ENCODE measurements around the gene TTC9C.
"Not testable (repeated sequence)": the region's sequence is repeated elsewhere in the genome, so short reads cannot be mapped to it uniquely, and the experiment has no call there.

TTC9C gene, protein sequence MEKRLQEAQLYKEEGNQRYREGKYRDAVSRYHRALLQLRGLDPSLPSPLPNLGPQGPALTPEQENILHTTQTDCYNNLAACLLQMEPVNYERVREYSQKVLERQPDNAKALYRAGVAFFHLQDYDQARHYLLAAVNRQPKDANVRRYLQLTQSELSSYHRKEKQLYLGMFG

DNA sequence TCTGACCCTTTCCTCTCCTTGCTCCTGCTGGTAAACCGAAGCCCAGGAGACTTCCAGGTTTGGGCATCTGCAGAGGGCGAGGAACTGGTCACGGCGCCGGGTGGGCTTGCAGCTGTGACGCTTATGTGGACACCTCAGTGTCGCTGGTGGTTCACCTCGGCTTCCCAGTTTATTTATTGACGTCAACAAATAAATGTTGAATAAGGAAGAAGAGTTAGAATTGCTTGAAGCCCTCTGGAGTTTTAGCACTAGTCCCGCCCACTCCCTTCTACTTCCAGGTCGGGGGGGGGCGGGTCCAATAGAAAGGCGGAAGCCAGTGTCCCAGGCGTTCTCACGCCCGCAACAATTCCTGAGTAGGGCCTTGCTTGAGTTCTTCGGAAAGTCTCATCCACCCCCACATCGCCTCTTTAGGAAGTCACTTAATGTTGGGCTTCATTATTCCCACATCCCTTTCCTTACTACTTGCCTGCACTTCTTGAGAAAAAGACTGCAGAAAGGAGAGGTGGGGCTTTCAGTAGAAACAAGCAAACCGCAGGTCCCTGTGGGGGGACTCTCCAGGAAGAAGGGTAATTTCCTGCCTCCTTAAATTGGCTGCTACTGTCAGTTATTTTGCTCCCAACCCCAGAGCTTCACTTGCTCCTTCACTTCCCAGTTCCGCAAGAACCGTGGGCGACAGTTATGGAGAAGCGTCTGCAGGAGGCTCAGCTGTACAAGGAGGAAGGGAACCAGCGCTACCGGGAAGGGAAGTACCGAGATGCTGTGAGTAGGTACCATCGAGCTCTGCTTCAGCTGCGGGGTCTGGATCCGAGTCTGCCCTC is at the start of gene TTC9C:
TTC9C (plus strand) TSS at position 316 of the 818 bp plus-strand sequence; CDS start at position 679, 363 bp downstream.
- DNase-seq, result peak; percentile 79

DNA sequence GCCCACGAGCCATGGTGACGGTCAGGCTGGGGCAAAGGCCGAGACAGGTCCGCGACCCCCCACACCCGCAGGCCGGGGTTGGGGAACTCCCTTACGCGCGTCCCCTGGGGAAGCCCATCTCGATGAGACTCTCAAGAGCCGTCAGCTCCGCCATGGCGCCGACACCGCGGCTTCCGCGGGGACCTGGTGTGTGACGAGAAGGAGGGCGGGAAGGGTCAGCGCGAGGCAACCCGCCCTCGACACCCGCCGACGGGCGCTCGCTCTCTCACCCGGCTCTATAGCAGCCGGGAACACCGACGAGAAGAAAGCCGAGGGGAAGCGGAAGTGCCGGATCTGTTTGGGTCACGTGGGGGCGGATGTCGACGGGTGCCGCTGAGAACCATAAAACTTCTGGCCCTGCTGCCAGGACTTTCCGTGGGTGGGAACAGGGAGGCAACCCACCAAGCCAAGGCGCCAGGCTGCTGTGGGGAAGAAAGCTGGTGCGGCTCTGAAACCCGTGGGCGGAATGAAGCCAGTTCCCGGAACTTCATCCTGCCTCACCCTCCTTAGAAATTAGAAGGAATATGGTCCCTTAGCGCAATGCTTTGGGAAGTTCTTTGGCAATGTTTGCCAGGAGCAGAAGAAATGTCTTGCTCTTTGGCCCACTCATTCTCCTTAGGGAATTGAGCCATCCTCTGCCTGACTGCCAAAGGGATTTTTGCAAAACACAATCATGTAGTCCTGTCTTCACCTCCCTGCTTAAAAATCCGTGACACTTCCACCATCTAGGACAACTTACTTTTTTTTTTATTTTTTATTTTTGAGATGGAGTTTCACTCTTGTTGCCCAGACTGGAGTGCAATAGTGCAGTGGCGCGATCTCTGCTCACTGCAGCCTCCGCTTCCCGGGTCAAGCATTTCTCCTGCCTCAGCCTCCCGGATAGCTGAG is 49.3 kb upstream of the TTC9C start, which contains the start of gene UBXN1:
UBXN1 (minus strand) TSS at position 304 of the 927 bp plus-strand sequence; CDS start at position 154, 150 bp downstream.
- DNase-seq, result peak; percentile 83

DNA sequence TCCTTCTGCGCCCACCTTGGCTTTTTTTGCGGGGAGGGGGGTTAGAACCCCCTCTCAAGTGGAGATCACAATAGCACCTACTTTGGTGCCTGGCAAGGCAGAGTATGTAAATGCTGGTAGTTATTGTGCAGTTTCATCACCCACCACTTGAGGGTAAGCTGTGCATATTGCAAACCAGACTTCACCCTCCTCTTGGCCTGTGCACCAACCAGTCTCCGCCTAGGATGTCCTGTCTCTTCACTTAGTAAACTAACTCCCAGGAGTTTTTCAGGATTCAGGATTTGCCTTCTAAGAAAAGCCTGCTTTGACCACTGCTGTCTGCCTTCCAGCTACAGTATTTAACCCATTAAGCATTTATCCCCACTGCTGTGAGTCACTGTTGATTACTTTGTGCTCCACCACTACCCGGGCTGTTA is 47.5 kb upstream of the TTC9C start:
- peak; percentile 65 for DNase-seq

DNA sequence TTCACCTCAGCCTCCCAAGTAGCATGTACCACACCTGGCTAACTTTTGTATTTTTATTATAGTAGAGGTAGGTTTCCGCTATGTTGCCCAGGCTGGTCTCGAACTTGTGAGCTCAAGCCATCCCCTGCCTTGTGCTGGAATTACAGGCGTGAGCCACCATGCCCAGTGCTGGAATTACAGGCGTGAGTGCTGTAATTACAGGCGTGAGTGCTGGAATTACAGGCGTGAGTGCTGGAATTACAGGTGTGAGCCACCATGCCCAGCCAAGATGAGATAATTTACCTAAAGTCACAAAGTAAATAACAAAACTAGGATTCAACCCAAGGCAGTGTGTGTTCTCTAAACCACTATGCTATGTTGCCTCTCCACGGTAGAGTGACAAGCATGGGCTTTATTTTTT is 45.8 kb upstream of the TTC9C start:
- DNase-seq, result no peak

DNA sequence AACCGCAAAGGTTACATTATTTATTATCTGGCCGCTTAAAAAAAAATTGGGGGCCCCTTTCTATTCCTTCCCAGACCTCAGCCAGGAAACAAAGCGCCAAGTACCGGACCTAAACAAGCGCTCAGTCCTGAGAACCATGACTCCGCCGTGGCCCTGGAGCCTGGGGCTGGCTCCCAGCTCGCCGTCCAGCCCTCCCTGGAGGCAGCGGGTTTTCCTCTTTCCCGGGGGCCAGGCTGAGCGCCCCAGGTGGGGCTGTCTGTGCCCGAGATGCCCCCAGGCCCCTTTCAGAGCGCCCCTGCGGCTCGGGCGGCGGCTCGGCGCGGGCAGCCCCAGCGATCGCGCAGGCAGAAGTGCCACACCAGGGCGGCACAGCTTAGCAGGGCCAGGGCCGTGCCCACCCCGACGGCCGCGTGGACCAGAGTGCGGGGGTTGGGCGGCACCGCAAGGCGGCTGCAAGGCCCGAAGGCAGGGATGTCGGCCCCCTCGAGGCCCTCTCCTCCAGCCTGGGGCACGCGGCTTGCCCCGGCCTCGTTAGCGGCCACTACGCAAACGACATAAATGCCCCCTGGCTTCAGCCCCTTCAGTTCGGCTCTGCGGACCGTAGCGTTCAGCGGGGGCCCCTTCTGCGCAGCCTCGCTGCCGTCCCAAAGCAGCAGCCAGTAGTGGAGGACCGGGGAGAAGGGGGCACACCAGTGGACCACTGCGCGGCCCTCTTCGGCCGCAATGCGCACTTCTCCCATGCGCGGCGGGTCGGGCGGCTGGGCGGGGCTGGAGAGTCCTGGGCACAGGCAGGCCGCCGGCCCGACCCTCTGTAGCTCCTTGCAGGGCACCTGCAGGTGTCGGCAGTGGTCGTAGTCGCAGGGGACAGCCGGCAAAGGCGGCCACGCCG is 40.5 kb upstream of the TTC9C start:
- no peak for DNase-seq

DNA sequence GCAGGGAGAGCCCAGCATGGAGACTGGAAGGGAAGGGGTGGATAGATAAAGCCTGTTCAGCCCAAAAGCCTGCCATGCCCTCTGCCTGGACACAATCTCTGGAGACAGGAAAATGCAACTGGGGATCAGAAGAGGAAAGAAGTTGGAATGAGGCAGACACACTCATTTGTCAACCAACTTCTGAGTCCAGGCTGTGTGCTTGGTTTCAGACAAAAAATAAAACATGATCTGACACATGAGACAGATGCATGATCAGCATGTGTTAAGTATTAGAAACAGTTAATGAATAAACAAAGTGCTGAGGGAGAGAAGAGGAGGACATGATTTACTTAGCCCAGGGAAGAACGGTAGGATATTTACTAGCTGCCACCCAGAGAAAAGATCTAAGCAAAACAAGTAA is 39.8 kb upstream of the TTC9C start:
- DNase-seq, result no peak

DNA sequence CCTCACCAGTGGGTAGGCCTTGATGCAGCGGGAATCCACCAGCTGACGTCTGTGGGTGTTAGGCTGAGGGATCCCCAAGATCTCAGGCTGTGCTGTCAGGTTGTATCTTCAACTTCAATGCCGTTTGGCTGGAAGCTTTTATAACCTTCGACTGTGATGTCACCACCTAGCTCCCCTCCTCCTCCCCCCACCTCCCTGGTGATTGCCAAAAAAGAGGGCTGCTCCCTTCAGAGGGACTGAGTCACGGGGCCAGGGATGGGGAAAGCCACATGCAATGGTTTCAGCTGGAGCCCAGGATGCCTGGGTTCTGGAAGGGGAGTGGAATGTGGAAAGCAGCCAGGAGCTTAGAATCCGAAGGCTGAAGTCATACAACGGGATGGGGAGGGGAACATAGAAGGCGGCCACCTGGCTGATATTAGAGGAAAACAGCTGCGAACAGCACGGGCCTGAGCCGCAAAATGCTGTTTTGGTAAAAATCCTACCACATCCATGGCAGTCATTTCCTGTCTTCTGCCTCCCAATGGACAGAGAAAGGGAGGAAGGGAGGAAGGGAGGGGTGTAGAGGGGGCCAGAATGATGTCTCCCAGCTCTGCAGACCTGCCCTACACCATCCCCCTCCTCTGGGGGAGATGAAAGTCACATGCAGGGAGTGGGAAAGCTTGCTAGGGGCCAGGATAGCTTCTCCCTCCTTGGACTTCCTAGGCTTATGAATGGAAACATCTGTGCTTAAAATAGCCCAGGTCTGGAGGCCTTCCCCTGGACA is 38.7 kb upstream of the TTC9C start, which contains the start of gene LRRN4CL:
LRRN4CL (minus strand) TSS at position 110 of the 763 bp plus-strand sequence. CDS start 1,022 bp downstream, outside the sequence.
- no peak for DNase-seq

DNA sequence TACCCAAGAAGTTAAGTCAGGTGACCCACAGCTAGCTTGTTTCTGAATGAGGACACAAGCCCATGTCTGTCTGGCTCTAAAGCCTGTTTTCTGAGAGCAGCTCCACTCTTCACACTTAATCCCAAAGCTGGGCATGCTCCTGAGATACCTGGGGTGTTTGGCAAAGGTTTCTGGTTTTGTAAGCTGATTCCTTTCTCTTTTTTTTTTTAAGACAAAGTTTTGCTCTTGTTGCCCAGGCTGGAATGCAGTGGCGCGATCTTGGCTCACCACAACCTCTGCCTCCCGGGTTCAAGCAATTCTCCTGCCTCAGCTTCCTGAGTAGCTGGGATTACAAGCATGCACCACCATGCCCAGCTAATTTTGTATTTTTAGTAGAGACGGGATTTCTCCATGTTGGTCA is 34.7 kb upstream of the TTC9C start:
- not testable (repeated sequence) for DNase-seq

DNA sequence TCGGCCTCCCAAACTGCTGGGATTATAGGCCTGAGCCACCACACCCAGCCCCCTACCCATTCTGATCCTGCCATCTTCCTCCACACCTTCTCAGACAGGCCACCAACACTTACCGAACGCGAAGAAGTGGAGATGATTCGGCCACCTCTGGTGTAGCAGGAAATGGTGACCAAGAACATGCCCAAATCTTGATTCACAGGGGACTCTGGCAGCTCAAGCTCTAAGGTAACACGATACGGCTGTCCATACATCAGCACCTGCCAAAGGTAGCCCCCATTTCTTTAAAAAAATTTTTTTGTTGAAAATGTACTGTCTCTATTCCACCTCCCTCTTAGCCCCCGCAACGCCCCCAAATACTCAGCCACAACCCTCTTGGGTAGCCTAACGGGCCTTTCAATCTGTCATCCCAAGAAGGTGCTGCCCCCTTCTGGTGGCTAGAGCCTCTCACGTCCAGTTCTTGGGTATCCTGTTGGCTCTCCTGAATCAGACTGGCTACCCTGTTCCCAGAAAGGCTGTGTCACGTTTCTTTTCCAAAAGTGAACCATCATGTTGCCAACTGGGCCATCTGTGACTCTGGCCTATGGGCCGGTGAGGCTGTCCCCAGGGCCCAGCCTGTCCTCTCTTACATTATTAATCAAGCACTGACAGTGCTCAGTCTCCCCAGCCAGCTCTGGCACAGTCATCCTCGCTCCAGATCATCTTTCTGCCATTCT is 33.7 kb upstream of the TTC9C start:
- DNase-seq, result peak; percentile 62

DNA sequence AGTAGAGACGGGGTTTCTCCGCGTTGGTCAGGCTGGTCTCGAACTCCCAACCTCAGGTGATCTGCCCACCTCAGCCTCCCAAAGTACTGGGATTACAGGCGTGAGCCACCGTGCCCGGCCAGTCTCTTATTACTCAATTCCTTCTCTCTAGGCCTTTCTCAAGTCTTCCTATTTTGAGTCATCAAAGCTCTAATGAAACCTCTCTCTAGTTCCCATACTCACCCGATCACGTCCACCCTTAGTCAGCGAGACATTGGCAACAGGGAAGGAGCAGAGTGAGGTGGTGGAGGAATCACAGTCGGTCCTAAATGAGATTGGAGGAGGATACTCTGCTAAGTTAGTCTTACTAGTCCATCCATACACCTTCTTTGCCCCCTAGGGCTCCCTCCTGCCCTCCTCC is 26.0 kb upstream of the TTC9C start:
- no peak for DNase-seq

DNA sequence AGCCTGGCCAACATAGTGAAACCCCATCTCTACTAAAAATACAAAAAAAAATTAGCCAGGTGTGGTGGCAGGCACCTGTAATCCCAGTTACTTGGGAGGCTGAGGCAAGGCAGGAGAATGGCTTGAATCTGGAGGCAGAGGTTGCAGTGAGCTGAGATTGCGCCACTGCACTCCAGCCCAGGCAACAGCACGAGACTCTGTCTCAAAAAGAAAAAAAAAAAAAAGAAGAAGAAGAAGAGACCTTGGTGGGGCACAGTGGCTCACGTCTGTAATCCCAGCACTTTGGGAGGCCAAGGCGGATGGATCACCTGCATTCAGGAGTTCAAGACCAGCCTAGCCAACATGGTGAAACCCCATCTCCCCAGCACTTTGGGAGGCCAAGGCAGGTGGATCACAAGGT is 24.4 kb upstream of the TTC9C start:
- DNase-seq, result not testable (repeated sequence)

DNA sequence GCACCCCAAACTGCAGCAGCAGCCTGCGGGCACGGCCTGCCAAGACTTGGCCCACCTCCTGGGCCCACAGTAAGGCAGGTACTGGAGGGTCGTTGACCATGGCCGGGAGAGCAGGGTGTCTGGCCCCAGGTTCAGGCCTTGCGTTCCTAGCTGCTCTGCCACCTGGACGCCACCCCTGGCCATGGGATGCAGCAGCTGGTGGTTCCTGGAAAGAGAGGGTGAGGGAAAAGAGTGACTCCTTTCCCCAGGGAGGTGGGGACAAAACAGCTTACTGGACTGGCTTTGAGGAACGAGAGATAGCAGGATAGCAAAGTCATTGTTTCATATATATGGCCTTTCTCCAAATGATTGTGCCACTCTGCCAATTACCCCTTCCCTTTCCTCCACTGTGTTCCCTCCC is 22.9 kb upstream of the TTC9C start:
- no peak for DNase-seq

DNA sequence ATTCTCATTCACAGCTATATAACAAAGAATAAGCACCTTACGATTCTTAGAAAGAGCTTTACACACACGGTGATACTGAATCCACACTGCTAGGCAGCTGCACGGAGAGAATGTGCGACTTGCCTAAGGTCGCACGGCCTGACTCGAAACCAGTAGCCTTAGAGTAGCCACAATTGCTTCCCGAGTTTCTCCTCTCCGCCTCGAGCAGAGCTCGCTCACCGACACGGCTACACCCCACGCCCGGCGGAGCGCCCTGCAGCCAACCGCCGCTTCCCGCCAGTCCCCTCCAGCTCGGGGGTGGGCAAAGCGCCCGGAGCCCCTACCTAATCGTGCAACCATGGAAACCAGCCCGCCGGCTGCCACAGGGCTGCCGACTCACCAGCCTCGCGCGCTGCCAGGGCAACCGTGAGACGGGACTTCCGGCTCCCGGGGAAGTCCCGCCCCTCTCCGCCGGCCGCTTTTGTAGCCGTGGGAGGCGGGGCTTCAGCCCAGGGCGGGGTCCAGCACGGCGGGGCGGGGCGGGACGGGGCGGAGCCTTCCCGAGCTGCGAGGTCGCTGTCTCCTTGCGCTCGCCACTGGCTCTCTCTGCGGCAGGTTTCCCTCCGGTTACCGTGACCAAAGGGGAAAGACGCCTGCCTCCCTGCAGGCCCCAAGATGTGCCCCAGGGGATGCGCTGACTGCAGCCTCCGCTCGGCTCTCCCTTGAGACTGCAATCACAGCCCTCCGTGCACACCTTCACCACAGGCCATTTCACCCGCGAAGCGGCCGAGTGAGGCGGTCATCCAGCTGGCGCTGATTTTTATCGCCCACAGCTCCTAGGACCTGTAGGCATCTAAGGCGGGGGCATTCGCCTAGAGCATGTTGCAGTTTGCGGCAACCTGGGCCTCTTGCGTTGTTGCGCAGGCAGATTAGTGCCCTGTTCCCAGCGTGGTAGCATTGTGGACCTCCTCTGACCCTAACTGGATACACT is 22.1 kb upstream of the TTC9C start:
- peak; percentile 97 for DNase-seq

DNA sequence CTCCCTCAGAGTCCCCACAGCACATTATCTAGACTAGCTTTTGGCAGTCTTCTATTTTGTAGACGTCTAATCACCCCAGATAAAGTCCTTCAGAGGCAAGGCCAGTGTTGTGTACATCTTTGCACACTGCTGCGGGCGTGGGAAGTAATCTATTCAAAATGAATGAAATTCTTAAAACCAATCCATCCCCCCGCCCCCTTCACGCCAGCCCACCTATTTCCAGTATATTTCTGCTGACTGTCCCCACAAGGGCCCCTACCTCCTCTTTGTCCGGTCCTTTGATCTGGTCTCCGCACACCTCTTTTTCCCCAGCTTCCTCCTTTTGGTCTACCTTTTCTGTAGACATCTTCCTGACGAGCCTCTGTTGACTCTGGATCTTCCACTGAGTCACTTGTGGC is 21.4 kb upstream of the TTC9C start:
- DNase-seq, result no peak

DNA sequence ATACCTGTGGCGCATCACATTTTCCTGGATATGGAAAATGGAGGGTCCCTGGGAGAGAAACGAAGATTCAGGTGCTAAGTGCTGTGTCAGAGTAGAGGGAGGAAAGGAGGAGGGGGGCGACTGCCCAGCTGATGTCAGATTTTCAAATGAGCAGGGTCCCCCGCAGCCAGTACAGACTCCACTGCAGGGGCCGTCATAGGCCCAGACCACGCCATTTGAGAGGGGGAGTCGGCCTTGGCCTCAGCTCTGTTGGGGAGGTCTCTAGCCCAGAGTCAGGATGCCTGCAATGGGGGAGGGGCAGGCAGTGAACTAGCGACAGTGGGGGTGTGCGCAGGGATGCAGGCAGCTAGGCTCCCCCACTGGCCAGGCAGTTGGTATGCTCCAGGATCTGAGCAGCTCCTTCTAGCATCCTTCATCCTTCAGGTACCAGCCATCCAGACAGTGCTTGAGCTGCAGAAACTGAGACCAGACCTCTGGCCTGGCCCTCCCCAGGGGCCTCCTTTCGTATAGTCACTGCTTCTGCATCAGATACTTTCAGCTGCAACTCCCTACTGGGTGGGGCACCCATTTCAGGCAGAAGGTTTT is 20.9 kb upstream of the TTC9C start, which contains the start of the genes BSCL2 and GNG3:
BSCL2 (minus strand) TSS at position 148 of the 585 bp plus-strand sequence. CDS start 229 bp downstream, outside the sequence.
GNG3 (plus strand) TSS at position 400 of the 585 bp plus-strand sequence. CDS start 620 bp downstream, outside the sequence.
- DNase-seq, result peak; percentile 18

DNA sequence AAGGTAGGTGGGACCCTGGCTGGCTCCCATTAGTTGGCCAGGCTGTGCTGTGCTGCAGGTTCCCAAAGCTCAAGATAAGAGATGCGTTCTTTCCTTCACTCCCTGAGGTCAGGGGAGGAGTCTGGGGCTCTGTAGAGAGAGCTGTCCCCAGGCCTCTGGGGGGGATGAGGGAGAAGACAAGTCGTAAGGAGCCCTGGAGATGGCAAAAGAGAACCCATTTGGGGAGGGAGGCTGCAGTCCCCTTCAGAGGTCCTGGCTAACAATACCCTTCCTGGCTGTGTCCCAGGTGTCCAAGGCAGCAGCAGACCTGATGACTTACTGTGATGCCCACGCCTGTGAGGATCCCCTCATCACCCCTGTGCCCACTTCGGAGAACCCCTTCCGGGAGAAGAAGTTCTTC is 19.9 kb upstream of the TTC9C start:
- no peak for DNase-seq

DNA sequence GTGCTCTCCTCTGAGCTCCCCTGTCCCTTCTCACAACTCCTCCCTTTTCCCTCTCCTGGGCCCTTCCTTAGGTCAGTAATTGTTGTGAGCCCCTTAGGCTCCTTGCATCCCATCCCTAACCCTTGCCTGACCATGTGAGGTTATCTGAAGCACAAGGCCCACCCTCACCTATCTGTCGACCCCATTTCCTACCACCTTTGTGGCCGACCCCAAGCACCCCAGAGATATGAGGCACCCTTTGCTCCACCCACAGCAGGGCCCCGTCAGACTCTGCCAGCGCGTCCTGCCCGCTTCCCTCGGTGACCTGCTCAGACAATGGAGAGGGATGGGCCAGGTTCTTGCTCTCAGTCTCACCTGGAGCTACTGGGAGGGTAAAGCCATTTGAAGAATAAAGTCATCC is 19.5 kb upstream of the TTC9C start:
- peak; percentile 48 for DNase-seq

DNA sequence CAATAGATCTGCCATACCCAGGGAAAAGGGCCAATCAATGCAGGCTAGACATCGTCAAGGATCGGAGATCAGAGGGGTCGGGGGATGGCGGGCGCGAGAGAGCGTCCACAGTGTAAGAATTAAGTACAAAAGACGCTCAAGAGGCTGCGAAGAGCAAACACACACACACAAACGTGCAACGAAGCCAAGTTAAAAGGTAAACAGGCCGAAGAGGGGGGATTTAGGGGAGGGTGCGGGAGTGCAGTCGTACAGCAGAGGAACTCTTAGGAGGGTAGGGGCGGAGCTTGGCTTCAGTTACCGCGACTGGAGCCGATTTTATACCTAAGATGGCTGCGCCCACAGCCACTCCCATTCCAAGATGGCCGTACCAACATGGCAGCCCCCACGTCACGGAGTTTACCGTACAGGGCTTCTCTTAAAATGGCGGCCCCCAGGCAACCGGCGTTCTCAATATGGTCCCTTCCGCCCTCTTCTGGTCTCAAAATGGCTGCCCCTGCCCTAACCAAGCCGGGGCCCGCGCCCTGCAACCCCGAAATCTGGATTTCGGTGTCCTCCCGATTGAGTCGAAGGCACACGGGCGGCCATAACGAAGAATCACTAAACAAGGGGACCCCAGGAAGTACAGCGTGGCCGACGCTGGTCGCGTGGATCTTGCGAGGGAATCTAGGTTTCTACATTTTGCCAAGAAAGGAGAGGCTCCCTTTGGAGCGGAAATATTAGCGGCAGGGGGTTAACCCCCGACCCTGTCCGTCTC is 18.9 kb upstream of the TTC9C start:
- peak; percentile 98 for DNase-seq
